Lung (tissue), 12 donors: ENCODE data around the gene PPIE. TPM values are rescaled to one million over a fixed set of nuclear protein-coding genes. Genes with fewer than 3 reads are reported as not detected.
"Not testable (repeated sequence)": the region's sequence is repeated elsewhere in the genome, so short reads cannot be mapped to it uniquely, and the experiment has no call there.

Experiments
- ATAC-seq: fragments of 200-7000 bp; cut with Tn5 transposase; one replicate; pipeline ENCODE4 v1.9.1; 2020; ENCODE audit warnings: moderate number of reproducible peaks; ENCODE audit not compliant: insufficient read depth, low FRiP score
- DNase-seq, 3 donors: peaks; one replicate each; pipeline ENCODE4 v3.0.0-alpha.2; 2013 to 2017
- H3K27ac ChIP-seq, 2 donors: one replicate each; pipeline ENCODE4 v1.5.1; 2013; ENCODE audit warnings: mild to moderate bottlenecking in 2 of 2, moderate library complexity in 2 of 2, control low read depth in 1 of 2, inconsistent platforms in 1 of 2, low read depth in 1 of 2, low read length in 1 of 2
- H3K27me3 ChIP-seq, 3 donors: one replicate each; pipeline ENCODE4 v1.5.1; 2013; ENCODE audit warnings: low read length in 2 of 3; ENCODE audit not compliant: control insufficient read depth in 3 of 3, insufficient read depth in 3 of 3
- H3K36me3 ChIP-seq, 4 donors: one replicate each; pipeline ENCODE4 v1.5.1; 2013; ENCODE audit warnings: low read length in 4 of 4, mild to moderate bottlenecking in 1 of 4, moderate library complexity in 1 of 4; ENCODE audit not compliant: control insufficient read depth in 4 of 4, insufficient read depth in 4 of 4
- H3K4me1 ChIP-seq, 5 donors: one replicate each; pipeline ENCODE4 v1.5.1; 2013; ENCODE audit warnings: low read length in 5 of 5, mild to moderate bottlenecking in 2 of 5, moderate library complexity in 1 of 5; ENCODE audit not compliant: control insufficient read depth in 5 of 5, insufficient read depth in 5 of 5
- H3K4me3 ChIP-seq: one replicate; pipeline ENCODE4 v1.5.1; 2013; ENCODE audit warnings: mild to moderate bottlenecking, control low read depth, moderate library complexity
- H3K9ac ChIP-seq, 2 donors: one replicate each; pipeline ENCODE4 v1.5.1; 2013; ENCODE audit warnings: low read length in 2 of 2, control low read depth in 1 of 2; ENCODE audit not compliant: insufficient read depth in 1 of 2
- H3K9me3 ChIP-seq, 4 donors: one replicate each; pipeline ENCODE4 v1.5.1; 2013; ENCODE audit warnings: low read length in 3 of 4, mild to moderate bottlenecking in 1 of 4, moderate library complexity in 1 of 4; ENCODE audit not compliant: control insufficient read depth in 4 of 4, insufficient read depth in 3 of 4
- WGBS, 2 donors: extraction: QIAGEN DNeasy Blood & Tissue Kit; methylation state at CpG; one replicate each; pipeline ENCODE4 v1.1.7; 2013; 5-methylcytosine and 5-hydroxymethylcytosine counted together
- polyA plus RNA-seq, 2 donors: library from polyadenylated mRNA; stranded (reverse); fragments of 200-250 nt; gene quantifications; one replicate each; pipeline ENCODE4 v1.2.1, GENCODE V29; 2013
- total RNA-seq, 2 donors: library from RNA; depleted of rRNA in 1 of 2; stranded (reverse); fragments of >200 nt in 1 of 2; gene quantifications; one replicate each; pipeline ENCODE4 v1.2.1, GENCODE V29; 2014 to 2021
- TF ChIP-seq, protein P1 (sequence below): IDR thresholded peaks from 2 replicates; pipeline ENCODE4 v1.5.1; 2012; ENCODE audit warnings: mild to moderate bottlenecking; ENCODE audit errors: control extremely low read depth, extremely low read depth
- donor health status: control.
- donor health status: control.
- donor health status: Bipolar disorder and iron deficiency.
- donor health status: healthy.
- donor health status: DM: yes; HTN: yes; CAD: no.

PPIE gene
- total and polyA plus RNA-seq, 4 donors, result 30.5 to 55.5 (median 44.3) TPM

DNA sequence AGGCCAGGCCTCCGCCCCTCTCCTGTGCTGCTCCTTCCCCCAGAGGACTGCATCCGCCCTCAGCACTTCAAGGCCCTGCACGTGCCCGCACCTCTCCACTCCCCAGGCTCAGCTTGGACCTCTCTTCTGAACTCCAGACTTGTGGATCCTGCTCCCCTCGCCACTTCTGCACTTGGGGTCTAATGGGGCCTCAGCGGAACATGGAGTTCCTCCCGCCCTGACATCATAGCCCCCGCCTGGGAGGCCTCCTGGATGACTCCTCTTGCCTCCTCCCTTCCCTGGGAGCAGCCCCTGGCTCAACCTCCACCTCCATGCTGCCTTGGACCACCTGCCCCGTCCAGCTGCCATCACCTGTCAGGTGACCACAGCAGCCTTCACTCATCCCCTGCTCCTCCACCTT, 22.3 kb downstream of the PPIE start:
- peaks cover 0 to 28% (median 5%) of the 10 kb centered on the region in 4 donors for H3K36me3 ChIP-seq
- DNase-seq (no peak), ATAC-seq (no peak)
- no peaks in the 10 kb centered on the region for H3K9me3 ChIP-seq
- H3K4me1 ChIP-seq, result no peaks in the 10 kb centered on the region
- 84 to 89% methylated on average over 9 of the region's 9 CpGs for WGBS, 2 donors
- no peak overlapping the region for H3K9ac ChIP-seq
- H3K4me3 ChIP-seq, result no peak overlapping the region
- no peak overlapping the region for H3K27ac ChIP-seq
- TF ChIP-seq, protein P1, sequence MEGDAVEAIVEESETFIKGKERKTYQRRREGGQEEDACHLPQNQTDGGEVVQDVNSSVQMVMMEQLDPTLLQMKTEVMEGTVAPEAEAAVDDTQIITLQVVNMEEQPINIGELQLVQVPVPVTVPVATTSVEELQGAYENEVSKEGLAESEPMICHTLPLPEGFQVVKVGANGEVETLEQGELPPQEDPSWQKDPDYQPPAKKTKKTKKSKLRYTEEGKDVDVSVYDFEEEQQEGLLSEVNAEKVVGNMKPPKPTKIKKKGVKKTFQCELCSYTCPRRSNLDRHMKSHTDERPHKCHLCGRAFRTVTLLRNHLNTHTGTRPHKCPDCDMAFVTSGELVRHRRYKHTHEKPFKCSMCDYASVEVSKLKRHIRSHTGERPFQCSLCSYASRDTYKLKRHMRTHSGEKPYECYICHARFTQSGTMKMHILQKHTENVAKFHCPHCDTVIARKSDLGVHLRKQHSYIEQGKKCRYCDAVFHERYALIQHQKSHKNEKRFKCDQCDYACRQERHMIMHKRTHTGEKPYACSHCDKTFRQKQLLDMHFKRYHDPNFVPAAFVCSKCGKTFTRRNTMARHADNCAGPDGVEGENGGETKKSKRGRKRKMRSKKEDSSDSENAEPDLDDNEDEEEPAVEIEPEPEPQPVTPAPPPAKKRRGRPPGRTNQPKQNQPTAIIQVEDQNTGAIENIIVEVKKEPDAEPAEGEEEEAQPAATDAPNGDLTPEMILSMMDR, result no peak
- no peaks in the 10 kb centered on the region for H3K27me3 ChIP-seq

DNA sequence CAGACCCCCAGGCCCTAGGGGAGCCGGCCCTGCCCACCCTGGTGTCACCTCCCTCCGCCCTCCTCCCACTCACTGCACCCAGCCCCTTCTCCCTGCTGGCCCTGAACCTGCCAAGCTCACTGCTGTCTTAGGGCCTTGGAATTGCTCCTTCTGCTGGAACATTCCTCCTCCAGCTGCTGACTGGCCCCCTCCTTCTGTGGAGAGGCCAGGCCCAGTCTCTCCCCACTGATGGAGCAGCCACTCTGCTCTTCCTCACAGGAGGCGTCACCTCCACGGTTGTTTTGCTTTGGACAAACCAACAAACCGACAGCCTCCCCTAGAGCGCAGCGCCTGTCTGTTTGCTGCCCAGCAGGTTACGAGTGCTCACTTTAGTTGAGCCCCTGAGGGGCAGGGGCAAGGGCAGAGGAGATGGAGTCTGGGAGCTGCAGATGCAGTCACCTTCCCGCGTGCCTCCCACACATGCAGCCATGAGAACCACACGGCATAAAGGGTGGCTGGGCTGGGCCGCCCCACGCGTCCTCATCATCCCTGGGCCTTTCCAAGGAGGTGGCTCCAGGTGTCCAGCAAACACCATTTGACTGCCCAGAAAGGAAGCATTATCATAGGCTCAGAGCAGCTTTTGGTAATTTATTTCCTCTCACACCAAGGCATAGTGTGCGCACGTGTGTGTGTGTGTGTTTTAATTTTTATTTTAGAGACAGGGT, 23.0 kb downstream of the PPIE start:
- TF ChIP-seq, protein P1, result no peak
- Histone ChIP-seq H3K9ac (no peak overlapping the region), H3K27ac (no peak overlapping the region), H3K4me1 (no peaks in the 10 kb centered on the region), H3K27me3 (no peaks in the 10 kb centered on the region), H3K4me3 (no peak overlapping the region), H3K36me3 (peaks cover 0 to 24% (median 4%) of the 10 kb centered on the region in 4 donors), H3K9me3 (no peaks in the 10 kb centered on the region)
- DNase-seq, result no peak
- no peak for ATAC-seq
- WGBS, 2 donors, result 84 to 88% methylated on average over 16 of the region's 16 CpGs

DNA sequence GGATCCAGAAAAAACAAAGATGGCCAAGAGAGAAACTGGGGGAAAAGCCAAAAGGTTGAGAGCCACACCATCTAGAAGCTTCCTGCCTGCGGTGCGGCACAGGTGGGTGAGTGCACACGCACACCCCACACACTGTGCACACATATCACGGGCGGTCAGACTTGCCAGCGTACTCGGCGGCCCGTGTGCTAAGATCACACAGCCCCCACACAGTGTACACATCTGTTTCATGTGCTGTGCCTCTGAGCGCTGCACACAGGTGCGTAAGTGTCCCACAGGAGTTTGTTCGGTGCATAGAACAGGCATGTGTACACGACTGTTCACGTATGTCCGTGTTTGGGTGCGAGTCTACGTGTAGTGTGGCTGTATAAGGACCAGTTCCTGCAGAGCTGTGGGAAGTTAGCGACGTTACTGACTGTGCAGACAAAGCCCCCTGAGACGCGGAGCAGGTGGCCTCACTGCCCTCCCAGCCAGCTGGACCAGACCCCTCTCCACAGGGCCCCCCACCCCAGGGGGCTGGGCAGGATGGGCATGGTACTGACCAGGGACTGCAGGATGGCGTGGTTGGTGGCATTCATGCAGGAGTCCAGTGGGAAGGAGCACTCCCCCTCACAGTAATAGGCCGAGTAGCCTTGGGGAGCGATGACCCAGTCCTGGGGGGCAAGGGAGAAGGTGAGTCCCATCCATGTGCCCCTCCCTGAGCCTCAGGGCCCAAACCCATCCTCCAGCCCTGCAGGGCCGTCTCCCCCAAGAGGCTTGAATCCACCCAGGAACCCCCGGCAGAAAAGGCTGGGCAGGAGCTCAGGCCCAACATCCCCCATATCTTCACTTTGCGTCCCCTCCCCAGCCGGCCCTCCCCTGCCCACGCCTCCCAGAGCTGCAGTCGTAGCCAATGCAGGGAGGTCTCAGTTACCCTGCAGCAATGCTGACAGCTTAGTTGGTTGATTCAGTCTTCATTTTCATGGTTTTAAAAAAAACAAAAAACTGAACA, 24.2 kb downstream of the PPIE start:
- TF ChIP-seq, protein P1, result no peak
- H3K4me1 ChIP-seq, result no peaks in the 10 kb centered on the region
- no peak overlapping the region for H3K4me3 ChIP-seq
- H3K9me3 ChIP-seq, result no peaks in the 10 kb centered on the region
- no peaks in the 10 kb centered on the region for H3K27me3 ChIP-seq
- peaks cover 0 to 18% (median 1%) of the 10 kb centered on the region in 4 donors for H3K36me3 ChIP-seq
- DNase-seq (no peak), ATAC-seq (no peak)
- 93 to 94% methylated on average over 26 to 30 of the region's 30 CpGs for WGBS, 2 donors
- no peak overlapping the region for H3K9ac ChIP-seq
- H3K27ac ChIP-seq, result no peak overlapping the region

DNA sequence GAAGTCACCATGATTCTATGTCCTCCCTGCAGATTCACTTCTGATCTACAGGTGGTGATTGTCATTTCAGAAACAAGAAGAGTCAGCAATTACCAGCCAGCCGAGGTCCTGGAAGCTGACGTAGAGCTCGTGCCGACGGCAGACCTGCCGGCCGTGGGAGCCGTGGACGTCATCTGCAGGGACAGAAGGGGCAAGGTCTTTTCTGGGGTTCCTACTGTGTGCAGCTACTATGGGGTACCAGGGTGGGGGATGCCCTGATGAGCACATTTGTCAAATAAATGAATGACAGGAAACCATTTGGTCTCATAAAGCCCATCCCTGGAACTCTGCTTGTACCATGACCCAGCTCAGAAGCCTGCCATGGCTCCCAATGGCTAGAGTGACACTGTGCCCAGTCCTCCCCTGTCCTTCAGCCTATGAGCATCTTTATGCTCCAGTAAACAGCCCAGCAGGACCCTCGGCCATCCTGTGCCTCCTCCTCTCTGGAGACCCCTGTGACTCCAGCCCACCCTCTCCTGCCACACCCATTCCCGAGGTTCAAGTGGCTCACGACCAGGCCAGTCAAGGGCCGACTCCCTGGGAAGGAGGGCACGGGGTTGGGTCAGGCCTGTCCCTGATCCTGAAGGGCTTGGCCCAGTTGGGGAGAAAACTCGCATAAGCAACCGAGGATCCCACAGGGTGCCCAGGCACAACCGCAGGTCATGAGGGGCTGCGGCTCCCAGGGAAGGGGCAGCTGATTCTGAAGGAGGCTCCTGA, 25.1 kb downstream of the PPIE start:
- not testable (repeated sequence) for H3K4me3 ChIP-seq, H3K4me1 ChIP-seq, H3K9ac ChIP-seq, H3K9me3 ChIP-seq, DNase-seq, H3K27ac ChIP-seq, ATAC-seq, H3K27me3 ChIP-seq
- WGBS, 2 donors, result 83 to 90% methylated on average over 15 of the region's 18 CpGs
- peaks cover 0 to 12% (median 0%) of the 10 kb centered on the region in 4 donors for H3K36me3 ChIP-seq

DNA sequence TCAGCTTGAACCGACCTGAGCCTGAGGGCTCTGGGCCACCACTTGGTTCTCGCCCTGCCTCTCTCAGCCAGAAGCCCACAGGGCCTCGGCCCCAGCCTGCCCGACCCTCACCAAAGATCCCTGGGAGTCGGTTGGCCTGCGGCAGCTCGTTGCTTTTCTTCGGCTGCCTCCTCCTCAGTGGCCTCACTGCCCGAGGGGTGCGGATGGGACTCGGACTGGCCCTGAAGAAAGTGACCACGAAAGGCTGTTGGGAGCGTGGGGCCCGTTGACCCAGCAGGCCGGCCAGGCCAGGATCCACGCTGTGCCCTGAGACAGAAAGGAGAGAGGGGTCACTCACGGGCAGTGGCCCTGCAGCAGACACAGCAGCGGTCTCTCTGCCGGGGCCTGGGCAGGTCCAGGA, 25.8 kb downstream of the PPIE start:
- not testable (repeated sequence) for DNase-seq, H3K4me1 ChIP-seq, H3K9ac ChIP-seq, H3K27me3 ChIP-seq, ATAC-seq, H3K9me3 ChIP-seq, H3K27ac ChIP-seq, H3K4me3 ChIP-seq
- H3K36me3 ChIP-seq, result peaks cover 0 to 11% (median 0%) of the 10 kb centered on the region in 4 donors
- 89 to 92% methylated on average over 8 to 12 of the region's 19 CpGs for WGBS, 2 donors
